ENCODE data around the gene ANKRD61.

The ANKRD61 gene

DNA sequence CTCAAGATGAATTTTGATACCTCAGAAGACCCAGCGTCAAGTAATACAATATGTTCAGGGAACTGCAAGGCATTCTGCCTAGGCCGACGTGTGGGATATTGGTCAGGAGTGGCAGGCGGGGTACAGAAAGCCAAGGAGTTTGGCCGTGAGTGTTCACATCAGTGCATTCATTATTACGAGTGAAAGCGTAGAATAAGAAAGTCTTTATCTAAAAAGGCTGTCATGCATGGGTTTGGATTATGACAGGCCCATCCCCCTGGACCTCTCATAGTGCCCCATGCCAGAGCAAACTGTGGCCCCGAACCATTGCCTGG, 14.6 kb upstream of the ANKRD61 start:
- no peaks in the 10 kb centered on the region for H3K27me3 ChIP-seq (ENCODE audit: control insufficient read depth in 1 of 2, insufficient read depth in 2 of 2, low read length in 2 of 2)

DNA sequence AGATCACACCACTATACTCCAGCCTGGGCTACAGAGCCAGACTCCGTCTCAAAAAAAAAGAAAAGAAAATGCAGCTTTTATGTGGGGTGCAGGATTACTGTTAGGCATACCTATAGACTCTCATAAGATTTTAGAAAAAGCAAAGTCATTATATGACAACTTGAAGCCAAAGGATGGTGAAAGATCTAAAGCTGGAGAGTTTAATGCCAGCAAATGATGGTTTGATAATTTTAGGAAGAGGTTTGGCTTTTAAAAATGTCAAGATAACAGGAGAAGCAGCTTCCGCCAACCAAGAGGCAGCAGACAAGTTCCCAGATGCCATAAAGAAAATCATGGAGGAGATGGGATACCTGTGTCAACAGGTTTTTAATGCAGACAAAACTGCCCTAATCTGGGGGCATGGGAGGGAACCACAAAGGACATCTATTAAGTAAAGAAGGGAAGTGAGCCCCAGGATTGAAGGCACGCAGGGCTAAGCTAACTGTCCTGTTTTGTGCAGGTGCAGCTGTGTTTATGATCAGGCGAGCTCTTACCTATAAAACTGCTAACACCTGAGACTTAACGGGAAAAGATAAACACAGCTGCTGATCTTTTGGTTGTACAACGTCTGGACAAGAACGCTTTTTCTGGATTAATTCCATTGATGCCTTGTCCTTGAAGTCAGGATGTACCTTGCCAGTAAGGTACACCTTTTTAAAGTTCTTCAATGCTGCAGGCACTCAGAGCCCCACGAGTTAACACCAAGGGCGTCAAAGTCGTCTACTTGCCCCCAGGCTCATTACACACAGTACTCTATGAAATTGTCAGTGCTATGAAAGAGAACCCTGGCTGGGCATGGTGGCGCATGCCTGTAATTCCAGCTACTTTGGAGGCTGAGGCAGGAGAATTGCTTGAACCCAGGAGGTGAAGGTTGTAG, 10.5 kb upstream of the ANKRD61 start:
- H3K36me3 ChIP-seq (ENCODE audit: insufficient read depth, low read length) = peaks cover 54% of the 10 kb centered on the region
- H3K4me3 ChIP-seq (ENCODE audit: low read depth in 1 of 2, low read length in 2 of 2) = no peak overlapping the region
- H3K27ac ChIP-seq (ENCODE audit: low read depth, low read length) = no peak overlapping the region
- no peak overlapping the region for H3K9ac ChIP-seq (ENCODE audit: low read length)
- H3K9me3 ChIP-seq (ENCODE audit: low read length) = no peaks in the 10 kb centered on the region
- H3K27me3 ChIP-seq (ENCODE audit: control insufficient read depth in 1 of 2, insufficient read depth in 2 of 2, low read length in 2 of 2) = no peaks in the 10 kb centered on the region
- H3K4me1 ChIP-seq (ENCODE audit: insufficient read depth, low read length) = peaks cover 11% of the 10 kb centered on the region

More for the DNA sequence above, 14.6 kb upstream of the ANKRD61 start:
- Histone ChIP-seq H3K9me3 (ENCODE audit: low read length) (no peaks in the 10 kb centered on the region), H3K4me1 (ENCODE audit: insufficient read depth, low read length) (peaks cover 18% of the 10 kb centered on the region), H3K4me3 (ENCODE audit: low read depth in 1 of 2, low read length in 2 of 2) (no peak overlapping the region), H3K9ac (ENCODE audit: low read length) (no peak overlapping the region), H3K27ac (ENCODE audit: low read depth, low read length) (no peak overlapping the region), H3K36me3 (ENCODE audit: insufficient read depth, low read length) (peaks cover 23% of the 10 kb centered on the region)

DNA sequence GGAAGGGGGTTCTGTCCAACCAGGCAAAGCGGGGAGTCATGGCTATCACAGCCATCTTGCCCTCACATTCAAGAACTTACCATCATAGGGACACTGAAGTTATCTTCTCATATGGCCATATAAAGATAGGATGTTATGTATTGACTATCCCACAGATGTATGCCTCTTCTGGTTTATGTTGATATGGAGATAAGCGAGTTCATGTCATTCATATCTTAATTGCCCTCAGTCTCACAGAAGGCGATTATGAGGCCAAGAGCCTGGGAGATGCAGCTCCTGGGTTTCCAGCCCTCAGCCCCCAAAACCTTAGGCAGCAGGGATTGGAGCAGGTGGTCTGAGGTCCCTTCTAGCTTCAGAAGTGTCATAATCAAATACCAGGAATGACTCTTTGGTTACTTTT, 8.5 kb upstream of the ANKRD61 start:
- Histone ChIP-seq H3K4me3 (ENCODE audit: low read depth in 1 of 2, low read length in 2 of 2) (no peak overlapping the region), H3K27me3 (ENCODE audit: control insufficient read depth in 1 of 2, insufficient read depth in 2 of 2, low read length in 2 of 2) (no peaks in the 10 kb centered on the region), H3K36me3 (ENCODE audit: insufficient read depth, low read length) (peaks cover 67% of the 10 kb centered on the region), H3K9ac (ENCODE audit: low read length) (no peak overlapping the region), H3K27ac (ENCODE audit: low read depth, low read length) (no peak overlapping the region), H3K4me1 (ENCODE audit: insufficient read depth, low read length) (no peaks in the 10 kb centered on the region), H3K9me3 (ENCODE audit: low read length) (no peaks in the 10 kb centered on the region)

DNA sequence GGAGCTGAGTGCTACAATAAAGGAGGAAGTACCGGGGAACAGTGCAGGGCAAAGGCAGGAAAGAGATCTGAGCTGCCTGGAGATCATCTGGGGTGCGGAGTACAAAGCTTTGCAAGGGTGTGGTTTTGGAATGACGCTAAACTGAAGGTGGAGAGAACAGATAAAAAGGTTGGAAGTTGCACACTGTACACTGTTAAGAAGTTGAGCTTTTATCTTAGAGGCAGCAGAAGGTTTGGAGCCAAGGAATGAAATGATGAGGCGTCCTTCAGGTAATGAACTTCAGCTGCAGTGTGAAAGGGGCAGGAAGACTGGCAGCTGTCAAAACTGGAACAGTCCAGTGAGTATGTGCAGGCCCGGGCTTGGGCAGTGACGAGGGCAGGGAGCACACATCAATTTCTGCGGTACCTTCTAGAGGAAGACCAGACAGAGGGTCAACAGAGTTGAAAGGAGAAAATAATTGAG, 7.2 kb upstream of the ANKRD61 start:
- Histone ChIP-seq H3K27ac (ENCODE audit: low read depth, low read length) (no peak overlapping the region), H3K36me3 (ENCODE audit: insufficient read depth, low read length) (peaks cover 71% of the 10 kb centered on the region), H3K4me3 (ENCODE audit: low read depth in 1 of 2, low read length in 2 of 2) (no peak overlapping the region), H3K9me3 (ENCODE audit: low read length) (no peaks in the 10 kb centered on the region), H3K27me3 (ENCODE audit: control insufficient read depth in 1 of 2, insufficient read depth in 2 of 2, low read length in 2 of 2) (no peaks in the 10 kb centered on the region), H3K4me1 (ENCODE audit: insufficient read depth, low read length) (no peaks in the 10 kb centered on the region), H3K9ac (ENCODE audit: low read length) (no peak overlapping the region)

DNA sequence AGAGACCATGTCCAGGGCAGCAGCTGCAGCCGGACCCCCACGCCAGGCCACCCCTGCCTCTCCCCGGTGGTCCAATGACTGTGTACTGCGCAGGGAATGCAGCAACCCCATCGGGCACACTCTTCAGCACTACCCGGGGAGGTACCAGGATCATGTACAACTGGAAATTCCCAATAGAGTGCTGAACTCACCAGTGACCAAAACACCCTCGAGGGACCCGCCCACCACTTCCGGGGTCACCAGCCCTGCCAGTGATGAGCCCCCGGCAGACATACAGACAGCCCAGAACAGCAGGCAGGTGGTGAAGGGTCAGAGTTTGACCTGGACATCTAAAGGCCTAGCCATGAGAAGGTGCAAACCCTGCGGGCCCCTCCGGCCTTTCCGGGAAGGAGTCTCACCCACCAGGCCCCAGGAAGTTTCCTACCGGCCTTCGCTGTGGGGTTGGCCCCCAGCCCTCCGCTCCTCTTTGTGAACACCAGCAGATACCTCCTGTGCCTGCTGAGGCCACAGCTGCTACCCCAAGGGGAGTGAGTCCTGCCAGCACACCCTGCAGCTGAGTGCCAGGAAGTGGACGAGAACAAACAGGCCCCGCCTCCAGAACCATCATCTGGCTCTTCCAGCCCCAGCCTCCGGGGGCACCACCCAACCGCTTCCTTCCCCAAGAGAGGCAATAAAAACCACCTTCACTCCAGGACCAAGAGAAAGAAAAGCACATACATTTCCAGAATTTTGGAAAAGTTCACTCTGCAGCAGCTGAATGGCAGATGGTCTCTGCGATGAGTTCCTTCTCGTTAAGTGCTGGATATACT, 5.0 kb upstream of the ANKRD61 start:
- Histone ChIP-seq H3K9ac (ENCODE audit: low read length) (no peak overlapping the region), H3K4me1 (ENCODE audit: insufficient read depth, low read length) (no peaks in the 10 kb centered on the region), H3K4me3 (ENCODE audit: low read depth in 1 of 2, low read length in 2 of 2) (no peak overlapping the region), H3K36me3 (ENCODE audit: insufficient read depth, low read length) (peaks cover 63% of the 10 kb centered on the region), H3K27ac (ENCODE audit: low read depth, low read length) (peak overlapping the region; percentile 21), H3K9me3 (ENCODE audit: low read length) (no peaks in the 10 kb centered on the region), H3K27me3 (ENCODE audit: control insufficient read depth in 1 of 2, insufficient read depth in 2 of 2, low read length in 2 of 2) (no peaks in the 10 kb centered on the region)

DNA sequence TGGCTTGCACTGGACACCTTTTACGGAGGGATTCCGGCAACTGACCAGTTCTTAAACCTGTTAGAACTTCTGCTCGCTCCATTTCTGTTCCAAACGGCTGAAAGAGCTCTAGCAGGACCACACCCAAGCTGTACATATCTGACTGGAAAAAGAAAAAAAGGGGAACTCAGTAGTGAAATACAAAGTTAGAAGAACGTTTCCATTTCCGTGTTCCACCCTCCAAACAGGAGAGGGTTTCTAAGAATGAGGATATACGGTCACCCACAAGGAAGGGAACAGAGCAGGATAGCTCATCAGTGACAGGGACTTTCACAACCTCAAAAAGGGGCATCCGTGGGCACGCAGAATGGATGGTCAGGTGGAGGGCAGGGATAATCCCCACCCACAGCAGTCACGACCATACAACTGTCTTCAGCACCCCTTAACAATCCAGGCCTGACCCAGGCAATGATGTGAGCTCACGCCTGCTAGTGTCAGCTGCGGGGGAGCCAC, 4.3 kb upstream of the ANKRD61 start:
- H3K4me3 ChIP-seq (ENCODE audit: low read depth in 1 of 2, low read length in 2 of 2) = no peak overlapping the region

DNA sequence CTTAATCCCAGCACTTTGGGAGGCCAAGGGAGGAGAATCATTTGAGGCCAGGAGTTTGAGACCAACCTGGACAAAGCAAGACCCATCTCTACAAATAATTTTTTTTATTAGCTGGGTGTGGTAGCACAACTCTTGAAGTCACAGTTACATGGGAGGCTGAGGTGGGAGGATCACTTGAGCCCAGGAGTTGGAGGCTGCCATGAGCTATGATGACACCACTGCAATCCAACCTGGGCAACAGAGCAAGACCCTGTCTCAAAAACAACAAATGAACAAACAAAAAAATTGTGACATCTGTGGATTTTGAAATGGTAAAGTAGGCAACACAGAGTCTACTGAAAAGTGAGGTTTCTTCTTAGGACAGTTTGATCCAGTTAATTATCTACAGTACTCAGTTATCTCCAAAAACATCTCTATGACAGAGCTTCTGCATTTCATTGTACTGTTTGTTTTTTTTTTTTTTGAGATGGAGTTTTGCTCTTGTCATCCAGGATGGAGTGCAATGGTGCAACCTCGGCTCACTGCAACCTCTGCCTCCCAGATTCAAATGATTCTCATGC, 3.3 kb upstream of the ANKRD61 start:
- H3K36me3 ChIP-seq (ENCODE audit: insufficient read depth, low read length) = peaks cover 54% of the 10 kb centered on the region
- H3K4me3 ChIP-seq (ENCODE audit: low read depth in 1 of 2, low read length in 2 of 2) = no peak overlapping the region
- H3K27ac ChIP-seq (ENCODE audit: low read depth, low read length) = no peak overlapping the region

More for the DNA sequence above, 4.3 kb upstream of the ANKRD61 start:
- Histone ChIP-seq H3K36me3 (ENCODE audit: insufficient read depth, low read length) (peaks cover 63% of the 10 kb centered on the region), H3K27ac (ENCODE audit: low read depth, low read length) (no peak overlapping the region), H3K9ac (ENCODE audit: low read length) (no peak overlapping the region), H3K27me3 (ENCODE audit: control insufficient read depth in 1 of 2, insufficient read depth in 2 of 2, low read length in 2 of 2) (no peaks in the 10 kb centered on the region), H3K4me1 (ENCODE audit: insufficient read depth, low read length) (no peaks in the 10 kb centered on the region), H3K9me3 (ENCODE audit: low read length) (no peaks in the 10 kb centered on the region)

DNA sequence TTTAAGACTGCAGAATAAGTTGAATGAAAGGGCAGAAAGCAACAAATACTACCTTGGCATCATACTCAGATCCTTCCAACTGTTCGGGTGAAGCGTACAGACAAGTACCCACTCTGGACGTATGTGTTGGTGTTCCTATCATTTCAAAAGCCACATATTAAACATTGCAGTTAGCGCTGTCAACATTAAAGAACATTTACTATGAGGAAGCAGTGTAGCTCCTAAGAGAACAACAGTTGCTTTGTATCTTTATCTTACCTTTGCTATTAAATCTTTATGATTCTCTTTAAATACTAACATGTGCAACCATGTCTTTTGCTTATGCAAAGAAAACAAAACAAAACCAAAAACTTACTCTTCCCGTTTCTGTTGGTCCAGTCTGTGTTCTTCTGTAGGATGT, 2.6 kb upstream of the ANKRD61 start:
- H3K9ac ChIP-seq (ENCODE audit: low read length) = no peak overlapping the region
- H3K36me3 ChIP-seq (ENCODE audit: insufficient read depth, low read length) = peaks cover 48% of the 10 kb centered on the region
- no peaks in the 10 kb centered on the region for H3K27me3 ChIP-seq (ENCODE audit: control insufficient read depth in 1 of 2, insufficient read depth in 2 of 2, low read length in 2 of 2)
- no peaks in the 10 kb centered on the region for H3K4me1 ChIP-seq (ENCODE audit: insufficient read depth, low read length)
- no peaks in the 10 kb centered on the region for H3K9me3 ChIP-seq (ENCODE audit: low read length)
- no peak overlapping the region for H3K27ac ChIP-seq (ENCODE audit: low read depth, low read length)
- no peak overlapping the region for H3K4me3 ChIP-seq (ENCODE audit: low read depth in 1 of 2, low read length in 2 of 2)

More for the DNA sequence above, 3.3 kb upstream of the ANKRD61 start:
- Histone ChIP-seq H3K9me3 (ENCODE audit: low read length) (no peaks in the 10 kb centered on the region), H3K4me1 (ENCODE audit: insufficient read depth, low read length) (no peaks in the 10 kb centered on the region), H3K9ac (ENCODE audit: low read length) (no peak overlapping the region), H3K27me3 (ENCODE audit: control insufficient read depth in 1 of 2, insufficient read depth in 2 of 2, low read length in 2 of 2) (no peaks in the 10 kb centered on the region)

DNA sequence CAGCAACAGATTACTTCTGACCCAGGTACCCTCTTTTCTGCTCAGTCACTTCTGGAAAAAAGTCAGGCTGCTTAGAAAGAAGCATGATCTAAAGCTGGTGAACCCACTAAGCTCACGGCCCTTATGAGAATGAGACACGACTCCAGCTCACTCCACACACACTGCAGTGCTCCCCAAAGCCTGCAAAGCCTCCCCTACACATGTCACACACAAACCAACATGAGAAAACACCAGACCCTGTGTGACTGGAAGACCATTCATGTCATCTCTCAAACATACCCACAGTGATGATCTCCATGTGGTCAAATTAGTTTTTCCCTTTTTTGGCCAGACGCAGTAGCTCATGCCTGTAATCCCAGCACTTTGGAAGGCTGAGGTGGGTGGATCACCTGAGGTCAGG, 391 bp downstream of the ANKRD61 start:
- Histone ChIP-seq H3K27ac (ENCODE audit: low read depth, low read length) (no peak overlapping the region), H3K4me1 (ENCODE audit: insufficient read depth, low read length) (no peaks in the 10 kb centered on the region), H3K9ac (ENCODE audit: low read length) (no peak overlapping the region), H3K9me3 (ENCODE audit: low read length) (no peaks in the 10 kb centered on the region), H3K4me3 (ENCODE audit: low read depth in 1 of 2, low read length in 2 of 2) (no peak overlapping the region), H3K27me3 (ENCODE audit: control insufficient read depth in 1 of 2, insufficient read depth in 2 of 2, low read length in 2 of 2) (no peaks in the 10 kb centered on the region), H3K36me3 (ENCODE audit: insufficient read depth, low read length) (peaks cover 44% of the 10 kb centered on the region)

DNA sequence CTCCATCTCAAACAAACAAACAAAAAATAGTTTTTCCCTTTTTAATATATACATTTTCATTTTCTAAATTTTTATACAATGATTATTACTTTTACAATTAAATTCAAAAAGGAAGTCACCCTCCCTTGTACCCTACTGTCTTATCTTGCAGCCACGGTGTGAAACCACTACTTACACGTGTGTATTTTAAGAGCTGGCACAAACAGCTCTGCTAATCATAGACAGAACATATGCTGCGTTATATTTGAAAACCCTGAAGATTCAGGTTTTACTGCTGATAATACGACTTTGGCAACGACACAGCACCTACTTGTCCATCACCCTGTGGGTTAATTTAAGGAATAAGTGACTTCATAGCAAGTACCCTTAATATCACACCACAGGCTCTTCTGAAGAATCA, 991 bp downstream of the ANKRD61 start:
- no peak overlapping the region for H3K4me3 ChIP-seq (ENCODE audit: low read depth in 1 of 2, low read length in 2 of 2)
- H3K9ac ChIP-seq (ENCODE audit: low read length) = no peak overlapping the region
- H3K27ac ChIP-seq (ENCODE audit: low read depth, low read length) = no peak overlapping the region
- no peaks in the 10 kb centered on the region for H3K9me3 ChIP-seq (ENCODE audit: low read length)
- peaks cover 39% of the 10 kb centered on the region for H3K36me3 ChIP-seq (ENCODE audit: insufficient read depth, low read length)
- no peaks in the 10 kb centered on the region for H3K4me1 ChIP-seq (ENCODE audit: insufficient read depth, low read length)
- no peaks in the 10 kb centered on the region for H3K27me3 ChIP-seq (ENCODE audit: control insufficient read depth in 1 of 2, insufficient read depth in 2 of 2, low read length in 2 of 2)

DNA sequence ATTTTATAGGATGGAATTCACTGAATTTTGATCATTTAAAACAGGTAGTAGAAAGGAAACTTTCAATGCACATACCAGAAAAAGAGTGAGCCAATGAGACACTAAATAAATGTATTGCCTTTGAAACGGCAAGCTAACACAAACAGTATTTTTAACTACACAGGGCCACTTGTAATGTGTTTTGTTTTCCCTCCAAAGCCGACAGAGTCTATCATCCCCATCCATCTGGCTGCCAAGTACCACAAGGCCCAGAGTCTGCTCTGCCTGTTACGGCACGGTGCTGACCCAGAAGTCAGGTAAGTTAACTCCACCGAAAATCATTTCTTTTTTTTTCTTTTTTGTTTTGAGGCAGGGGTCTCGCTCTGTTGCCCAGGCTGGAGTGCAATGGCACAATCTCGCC, 1.5 kb downstream of the ANKRD61 start:
- Histone ChIP-seq H3K27me3 (ENCODE audit: control insufficient read depth in 1 of 2, insufficient read depth in 2 of 2, low read length in 2 of 2) (no peaks in the 10 kb centered on the region), H3K27ac (ENCODE audit: low read depth, low read length) (no peak overlapping the region), H3K36me3 (ENCODE audit: insufficient read depth, low read length) (peaks cover 34% of the 10 kb centered on the region)

More for the DNA sequence above, 1.5 kb downstream of the ANKRD61 start:
- Histone ChIP-seq H3K9ac (ENCODE audit: low read length) (no peak overlapping the region), H3K9me3 (ENCODE audit: low read length) (no peaks in the 10 kb centered on the region), H3K4me3 (ENCODE audit: low read depth in 1 of 2, low read length in 2 of 2) (no peak overlapping the region), H3K4me1 (ENCODE audit: insufficient read depth, low read length) (no peaks in the 10 kb centered on the region)
